CD14-positive monocyte (primary cell): ENCODE measurements around the gene TOLLIP. TPM values are rescaled to one million over a fixed set of nuclear protein-coding genes. Genes with fewer than 3 reads are reported as not detected.

ENCODE experiments used
- DNase-seq, 3 donors: peaks; one replicate each; pipeline ENCODE4 v3.0.0-alpha.2; 2011 to 2022
- H2AFZ ChIP-seq: 2 replicates; pipeline ENCODE4 v1.6.0; 2012; ENCODE audit warnings: mild to moderate bottlenecking, low read depth, low read length, inconsistent platforms; ENCODE audit not compliant: insufficient read depth, poor library complexity, severe bottlenecking
- H3K27ac ChIP-seq, 2 donors: 1 replicate in 1 of 2; 2 replicates in 1 of 2; pipeline ENCODE4 v1.5.1; 2012 to 2013; ENCODE audit warnings: low read length in 2 of 2, control low read depth in 1 of 2, inconsistent platforms in 1 of 2, low read depth in 1 of 2, mild to moderate bottlenecking in 1 of 2
- H3K27me3 ChIP-seq, 2 donors: one replicate each; pipeline versions ENCODE4 v1.6.0 to v1.6.1; 2011 to 2013; ENCODE audit warnings: low read length in 2 of 2; ENCODE audit not compliant: control insufficient read depth in 2 of 2, insufficient read depth in 2 of 2
- H3K36me3 ChIP-seq, 2 donors: replicated peaks in 1 of 2; 1 replicate in 1 of 2; 2 replicates in 1 of 2; pipeline versions ENCODE4 v1.5.1 to v1.6.1; 2012 to 2013; ENCODE audit warnings: low read length in 2 of 2, control low read depth in 1 of 2, inconsistent platforms in 1 of 2, mild to moderate bottlenecking in 1 of 2; ENCODE audit not compliant: insufficient read depth in 2 of 2, control insufficient read depth in 1 of 2
- H3K4me1 ChIP-seq, 2 donors: 1 replicate in 1 of 2; 2 replicates in 1 of 2; pipeline versions ENCODE4 v1.5.1 to v1.6.1; 2012 to 2013; ENCODE audit warnings: low read length in 2 of 2, control low read depth in 1 of 2, inconsistent platforms in 1 of 2, mild to moderate bottlenecking in 1 of 2, moderate library complexity in 1 of 2; ENCODE audit not compliant: insufficient read depth in 2 of 2, control insufficient read depth in 1 of 2
- H3K4me2 ChIP-seq: replicated peaks from 2 replicates; pipeline ENCODE3; 2012; ENCODE audit warnings: low read length, moderate library complexity, mild to moderate bottlenecking; ENCODE audit not compliant: poor library complexity, severe bottlenecking; ENCODE audit errors: extremely low read depth
- H3K4me3 ChIP-seq, 3 experiments: fragments of 200-600 bp in 1 of 3; sonication (generic) in 1 of 3; replicated peaks in 1 of 3; 1 replicate in 2 of 3; 2 replicates in 1 of 3; pipeline ENCODE4 v1.5.1; 2011 to 2013; ENCODE audit warnings: low read length in 3 of 3, mild to moderate bottlenecking in 3 of 3, control low read depth in 2 of 3, low read depth in 2 of 3, inconsistent platforms in 1 of 3, moderate library complexity in 1 of 3
- H3K79me2 ChIP-seq: 2 replicates; pipeline ENCODE4 v1.6.0; 2012; ENCODE audit warnings: mild to moderate bottlenecking, control low read depth, inconsistent platforms, low read length, moderate library complexity; ENCODE audit not compliant: insufficient read depth
- H3K9ac ChIP-seq: 2 replicates; pipeline ENCODE4 v1.6.0; 2017; ENCODE audit warnings: low read length, mild to moderate bottlenecking; ENCODE audit not compliant: insufficient read depth, poor library complexity, severe bottlenecking
- H3K9me3 ChIP-seq, 2 donors: replicated peaks in 1 of 2; 1 replicate in 1 of 2; 2 replicates in 1 of 2; pipeline versions ENCODE4 v1.5.1 to v1.6.1; 2012 to 2013; ENCODE audit warnings: low read length in 2 of 2, control low read depth in 1 of 2; ENCODE audit not compliant: control insufficient read depth in 1 of 2, insufficient read depth in 1 of 2
- H4K20me1 ChIP-seq: 2 replicates; pipeline ENCODE4 v1.6.0; 2012; ENCODE audit warnings: mild to moderate bottlenecking, low read length, control low read depth, moderate library complexity; ENCODE audit not compliant: insufficient read depth
- H3K27ac Mint-ChIP-seq, 7 donors: one replicate each; pipeline ENCODE4 v1.8.0; 2020; ENCODE audit warnings: mild to moderate bottlenecking in 7 of 7, mixed read lengths in 7 of 7, moderate library complexity in 6 of 7, inconsistent platforms in 2 of 7
- H3K27me3 Mint-ChIP-seq, 3 donors: one replicate each; pipeline ENCODE4 v1.8.0; 2021 to 2022; ENCODE audit warnings: low read depth in 3 of 3, mild to moderate bottlenecking in 3 of 3, mixed read lengths in 3 of 3, moderate library complexity in 3 of 3, inconsistent platforms in 1 of 3
- H3K36me3 Mint-ChIP-seq, 2 donors: one replicate each; pipeline ENCODE4 v1.8.0; 2020; ENCODE audit warnings: mixed read lengths in 2 of 2, inconsistent platforms in 1 of 2, mild to moderate bottlenecking in 1 of 2
- H3K4me1 Mint-ChIP-seq: one replicate; pipeline ENCODE4 v1.8.0; 2020; ENCODE audit warnings: mild to moderate bottlenecking, mixed read lengths
- H3K4me3 Mint-ChIP-seq, 2 donors: one replicate each; pipeline ENCODE4 v1.8.0; 2020; ENCODE audit warnings: mild to moderate bottlenecking in 2 of 2, mixed read lengths in 2 of 2, moderate library complexity in 1 of 2
- H3K9me3 Mint-ChIP-seq, 7 donors: one replicate each; pipeline ENCODE4 v1.8.0; 2020 to 2022; ENCODE audit warnings: mixed read lengths in 7 of 7, mild to moderate bottlenecking in 6 of 7, moderate library complexity in 6 of 7, inconsistent platforms in 2 of 7
- WGBS: methylation state at CpG from one replicate; pipeline ENCODE4 v1.1.5; 2013; ENCODE audit warnings: missing lambda C conversion rate; ENCODE audit not compliant: insufficient coverage; 5-methylcytosine and 5-hydroxymethylcytosine counted together
- intact Hi-C, 2 donors: fragments of 100-400 bp; cut with micrococcal nuclease; formaldehyde crosslinking; loops; one replicate each; pipeline versions ENCODE4 v1.15.0 to v1.15.1; 2023
- polyA plus RNA-seq, 3 donors: library from polyadenylated mRNA; depleted of rRNA in 1 of 3; unstranded in 2 of 3; stranded (reverse) in 1 of 3; fragments of 300-500 nt in 2 of 3; fragments of >200 nt in 1 of 3; fragmentation: Illumina TruSeq in 2 of 3; gene quantifications; 1 replicate in 2 of 3; 2 replicates in 1 of 3; pipeline ENCODE4 v1.2.3, GENCODE V29; 2012 to 2021
- TF ChIP-seq, protein P1 (sequence below): fragments of 200-600 bp; IDR thresholded peaks from one replicate; pipeline ENCODE4 v1.8.0; 2022; ENCODE audit warnings: antibody characterized with exemption, mild to moderate bottlenecking

Gene TOLLIP
- polyA plus RNA-seq, 3 donors: 67.9 to 72.1 (median 71.7) TPM

DNA sequence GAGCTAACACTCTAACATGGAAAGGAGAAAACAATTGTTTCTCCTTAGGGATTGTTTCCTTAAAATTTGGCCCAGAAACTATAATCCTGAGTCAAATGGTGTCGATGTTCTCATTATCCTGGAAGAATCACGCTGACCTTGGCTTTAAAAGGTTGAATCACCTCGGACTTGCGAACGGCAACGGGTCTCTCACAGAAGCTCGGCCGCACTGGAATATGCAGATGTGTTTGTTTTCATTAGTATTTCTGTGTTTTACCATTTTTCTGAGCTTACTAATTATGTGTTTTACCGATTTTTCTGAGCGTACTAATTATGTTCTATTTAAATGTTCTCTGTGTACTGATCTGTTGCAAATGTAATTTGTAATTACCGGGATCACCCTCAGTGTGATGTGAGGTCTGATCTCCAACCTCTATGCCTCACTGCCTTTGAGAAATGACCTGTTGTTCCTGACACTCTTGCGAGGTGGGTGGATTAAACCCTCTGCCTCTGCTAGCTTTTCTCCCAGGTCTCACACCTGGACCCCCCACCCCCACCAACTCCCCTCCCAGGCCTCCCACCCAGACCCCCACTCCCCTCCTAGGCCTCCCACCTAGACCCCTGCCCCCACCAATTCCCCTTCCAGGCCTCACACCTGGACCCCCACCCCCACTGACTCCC, 42.0 kb upstream of the TOLLIP start:
- Mint-ChIP-seq H3K27me3 (peaks cover 10 to 17% (median 16%) of the 10 kb centered on the region in 3 donors), H3K9me3 (no peaks in the 10 kb centered on the region), H3K4me1 (no peaks in the 10 kb centered on the region), H3K36me3 (no peaks in the 10 kb centered on the region), H3K4me3 (no peak overlapping the region), H3K27ac (peak overlapping the region in 1 of 7 donors; percentile 20)
- H2AFZ ChIP-seq: no peak overlapping the region
- no peaks in the 10 kb centered on the region for H4K20me1 ChIP-seq
- H3K36me3 ChIP-seq: no peaks in the 10 kb centered on the region
- no peak overlapping the region for H3K4me2 ChIP-seq
- whole genome bisulfite sequencing: 87% methylated on average over 7 of the region's 12 CpGs
- H3K4me3 ChIP-seq: no peak overlapping the region
- TF ChIP-seq, protein P1, sequence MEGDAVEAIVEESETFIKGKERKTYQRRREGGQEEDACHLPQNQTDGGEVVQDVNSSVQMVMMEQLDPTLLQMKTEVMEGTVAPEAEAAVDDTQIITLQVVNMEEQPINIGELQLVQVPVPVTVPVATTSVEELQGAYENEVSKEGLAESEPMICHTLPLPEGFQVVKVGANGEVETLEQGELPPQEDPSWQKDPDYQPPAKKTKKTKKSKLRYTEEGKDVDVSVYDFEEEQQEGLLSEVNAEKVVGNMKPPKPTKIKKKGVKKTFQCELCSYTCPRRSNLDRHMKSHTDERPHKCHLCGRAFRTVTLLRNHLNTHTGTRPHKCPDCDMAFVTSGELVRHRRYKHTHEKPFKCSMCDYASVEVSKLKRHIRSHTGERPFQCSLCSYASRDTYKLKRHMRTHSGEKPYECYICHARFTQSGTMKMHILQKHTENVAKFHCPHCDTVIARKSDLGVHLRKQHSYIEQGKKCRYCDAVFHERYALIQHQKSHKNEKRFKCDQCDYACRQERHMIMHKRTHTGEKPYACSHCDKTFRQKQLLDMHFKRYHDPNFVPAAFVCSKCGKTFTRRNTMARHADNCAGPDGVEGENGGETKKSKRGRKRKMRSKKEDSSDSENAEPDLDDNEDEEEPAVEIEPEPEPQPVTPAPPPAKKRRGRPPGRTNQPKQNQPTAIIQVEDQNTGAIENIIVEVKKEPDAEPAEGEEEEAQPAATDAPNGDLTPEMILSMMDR: no peak
- no peak overlapping the region for H3K9ac ChIP-seq
- H3K4me1 ChIP-seq: no peaks in the 10 kb centered on the region
- no peaks in the 10 kb centered on the region for H3K27me3 ChIP-seq
- DNase-seq: no peak
- no peaks in the 10 kb centered on the region for H3K79me2 ChIP-seq
- no peaks in the 10 kb centered on the region for H3K9me3 ChIP-seq
- H3K27ac ChIP-seq: no peak overlapping the region
- intact Hi-C loops: no loop called here

DNA sequence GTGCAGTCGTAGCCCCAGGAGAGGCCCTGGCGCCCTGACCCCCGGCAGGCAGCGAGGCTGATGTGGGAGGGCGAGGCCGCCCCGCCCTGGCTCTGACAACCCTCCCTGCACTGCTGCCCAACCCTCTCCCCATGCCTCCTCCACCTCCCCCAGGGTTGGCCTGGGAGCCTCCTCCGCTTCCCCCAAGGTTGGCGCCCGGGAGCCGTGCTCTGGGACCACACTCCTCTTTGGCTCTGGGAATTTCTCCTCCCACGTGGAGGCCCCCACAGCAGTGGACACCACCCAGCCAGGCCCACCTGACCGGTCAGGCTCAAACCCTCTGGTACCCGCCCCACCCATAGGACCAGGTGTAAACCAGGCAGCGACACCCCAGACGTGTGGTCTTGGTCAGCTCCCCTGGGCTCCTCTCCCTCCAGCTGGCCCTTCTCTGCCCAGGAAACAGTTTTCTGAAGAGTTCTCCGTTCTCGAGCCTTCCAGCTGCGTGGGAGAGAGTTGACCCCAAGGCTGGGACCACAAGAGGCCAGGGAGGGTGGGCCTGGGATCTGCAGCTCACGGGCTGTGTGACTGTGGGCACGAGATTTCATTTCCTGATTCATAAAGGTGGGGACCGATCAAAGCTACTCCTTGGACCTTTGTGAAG, 40.8 kb upstream of the TOLLIP start:
- Mint-ChIP-seq H3K9me3 (peaks cover 0 to 3% (median 0%) of the 10 kb centered on the region in 7 donors), H3K27ac (peak overlapping the region in 1 of 7 donors; percentile 31)
- 83% methylated on average over 21 of the region's 22 CpGs for WGBS

More for the DNA sequence above, 40.8 kb upstream of the TOLLIP start:
- TF ChIP-seq, protein P1: no peak
- Mint-ChIP-seq H3K27me3 (peaks cover 6 to 15% (median 12%) of the 10 kb centered on the region in 3 donors), H3K4me3 (no peak overlapping the region), H3K36me3 (no peaks in the 10 kb centered on the region), H3K4me1 (peaks cover 4% of the 10 kb centered on the region)
- Histone ChIP-seq H4K20me1 (no peaks in the 10 kb centered on the region), H3K4me3 (no peak overlapping the region), H3K4me2 (no peak overlapping the region), H3K27me3 (no peaks in the 10 kb centered on the region), H3K79me2 (no peaks in the 10 kb centered on the region), H2AFZ (no peak overlapping the region), H3K36me3 (no peaks in the 10 kb centered on the region), H3K9ac (no peak overlapping the region), H3K27ac (no peak overlapping the region), H3K9me3 (no peaks in the 10 kb centered on the region), H3K4me1 (no peaks in the 10 kb centered on the region)
- intact Hi-C loops: no loop called here
- no peak for DNase-seq
